ENCODE measurements around the gene POLN.

DNA sequence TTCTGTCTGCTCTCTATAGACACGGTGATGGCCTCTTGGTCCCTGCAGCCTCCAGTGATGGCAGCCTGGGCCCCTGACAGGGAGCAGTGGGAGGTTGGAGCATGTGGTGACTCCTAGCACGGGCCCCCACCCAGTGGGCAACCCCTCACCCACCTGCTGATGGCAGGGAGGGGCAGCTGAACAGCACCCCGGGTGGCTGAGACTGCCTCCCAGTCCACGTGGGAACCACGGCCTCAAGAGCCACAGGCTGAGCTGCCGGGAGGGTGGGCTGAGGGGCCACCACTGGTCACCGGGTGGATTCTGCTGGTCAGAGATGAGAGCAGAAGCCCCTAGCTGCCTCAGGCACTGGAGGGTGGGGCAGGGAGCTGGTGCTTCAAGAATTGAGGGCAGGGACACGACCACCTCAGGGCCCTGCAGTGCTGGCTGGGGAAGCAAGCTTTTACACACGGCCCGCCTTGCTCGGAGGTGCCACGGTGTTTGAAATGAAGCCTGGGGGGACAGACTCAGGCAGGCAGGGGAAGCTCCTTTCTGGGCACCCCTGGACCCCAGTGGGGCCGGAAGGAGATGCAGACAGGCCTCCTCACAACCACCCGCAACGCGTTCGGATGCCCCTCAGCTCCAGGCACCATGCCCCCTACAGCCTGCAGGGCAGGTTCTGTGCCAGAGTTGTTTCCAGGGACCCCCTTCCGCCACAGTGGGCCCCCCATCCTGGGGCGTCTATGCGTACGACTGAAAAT lies 6.3 kb upstream of the POLN start:
- TF ChIP-seq CSRNP3 (CRISPR knock-in tag; IDR thresholded peaks at IDR 0.05): no peak
- TF ChIP-seq TCF4 (CRISPR knock-in tag; IDR thresholded peaks at IDR 0.05; ENCODE audit: borderline replicate concordance): no peak
- no peak for TF ChIP-seq ZFP30 (CRISPR knock-in tag; IDR thresholded peaks at IDR 0.05)
- TF ChIP-seq ZC3H10 (CRISPR knock-in tag; IDR thresholded peaks at IDR 0.05): no peak
- TF ChIP-seq PATZ1 (CRISPR knock-in tag; IDR thresholded peaks at IDR 0.05; ENCODE audit: borderline replicate concordance): no peak
- TF ChIP-seq ZNF8 (CRISPR knock-in tag; IDR thresholded peaks at IDR 0.05): no peak
- no peak for TF ChIP-seq ARNTL (CRISPR knock-in tag; IDR thresholded peaks at IDR 0.05; ENCODE audit: borderline replicate concordance, low read depth)
- TF ChIP-seq RARB (CRISPR knock-in tag; IDR thresholded peaks at IDR 0.05): no peak
- TF ChIP-seq ZNF70 (CRISPR knock-in tag; IDR thresholded peaks at IDR 0.05): no peak
- TF ChIP-seq, protein P1, sequence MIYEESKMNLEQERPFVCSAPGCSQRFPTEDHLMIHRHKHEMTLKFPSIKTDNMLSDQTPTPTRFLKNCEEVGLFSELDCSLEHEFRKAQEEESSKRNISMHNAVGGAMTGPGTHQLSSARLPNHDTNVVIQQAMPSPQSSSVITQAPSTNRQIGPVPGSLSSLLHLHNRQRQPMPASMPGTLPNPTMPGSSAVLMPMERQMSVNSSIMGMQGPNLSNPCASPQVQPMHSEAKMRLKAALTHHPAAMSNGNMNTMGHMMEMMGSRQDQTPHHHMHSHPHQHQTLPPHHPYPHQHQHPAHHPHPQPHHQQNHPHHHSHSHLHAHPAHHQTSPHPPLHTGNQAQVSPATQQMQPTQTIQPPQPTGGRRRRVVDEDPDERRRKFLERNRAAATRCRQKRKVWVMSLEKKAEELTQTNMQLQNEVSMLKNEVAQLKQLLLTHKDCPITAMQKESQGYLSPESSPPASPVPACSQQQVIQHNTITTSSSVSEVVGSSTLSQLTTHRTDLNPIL (CRISPR knock-in tag; IDR thresholded peaks at IDR 0.05; ENCODE audit: low read depth): no peak
- TF ChIP-seq ZFP3 (CRISPR knock-in tag; IDR thresholded peaks at IDR 0.05): no peak

Measured in SK-N-SH treated with all-trans-retinoic acid at 6 μM for 48 hours (cell line).